K562 (cell line): ENCODE data around the gene RNF151. TPM values are rescaled to one million over a fixed set of nuclear protein-coding genes. Genes with fewer than 3 reads are reported as not detected.

Experiments used
- COPS2 ChIP-seq: fragments of 450-650 bp; conservative IDR thresholded peaks from 2 replicates; pipeline ENCODE4 v1.6.1; 2016; ENCODE audit warnings: mild to moderate bottlenecking, moderate library complexity
- ETS2 ChIP-seq: IDR thresholded peaks from 2 replicates; pipeline ENCODE4 v1.6.1; 2016; ENCODE audit warnings: borderline replicate concordance, missing genetic modification characterization, mild to moderate bottlenecking, moderate library complexity, missing compliant biosample characterization; ENCODE audit not compliant: poor library complexity, severe bottlenecking
- FOXA3 ChIP-seq, 2 experiments: fragments of 450-650 bp in 1 of 2; sonication (generic) in 1 of 2; formaldehyde crosslinking; IDR thresholded peaks in 1 of 2; conservative IDR thresholded peaks in 1 of 2; 2 replicates each; pipeline versions ENCODE4 v1.4.0 to v1.8.0; 2020 to 2022; ENCODE audit warnings: mild to moderate bottlenecking in 2 of 2, missing genetic modification reagents in 1 of 2
- FOXJ3 ChIP-seq: sonication (generic); formaldehyde crosslinking; IDR thresholded peaks from 2 replicates; pipeline ENCODE4 v1.4.0; 2020; ENCODE audit warnings: mild to moderate bottlenecking, missing genetic modification reagents
- JUN ChIP-seq, 2 experiments: sonication (generic) in 1 of 2; formaldehyde crosslinking in 1 of 2; IDR thresholded peaks; 2 replicates each; pipeline versions ENCODE4 v1.6.1 to v1.8.0; 2012 to 2022; ENCODE audit warnings: borderline replicate concordance in 2 of 2, mild to moderate bottlenecking in 2 of 2, improper control_type of control experiment in 1 of 2, low read depth in 1 of 2, low read length in 1 of 2, missing genetic modification reagents in 1 of 2
- KAT7 ChIP-seq: sonication (generic); formaldehyde crosslinking; IDR thresholded peaks from 2 replicates; pipeline ENCODE4 v1.8.0; 2022; ENCODE audit warnings: missing genetic modification reagents, mild to moderate bottlenecking, borderline replicate concordance
- NR1H2 ChIP-seq: sonication (generic); formaldehyde crosslinking; IDR thresholded peaks from 2 replicates; pipeline ENCODE4 v1.4.0; 2020; ENCODE audit warnings: mild to moderate bottlenecking, missing genetic modification reagents
- RB1 ChIP-seq: fragments of 450-650 bp; IDR thresholded peaks from 2 replicates; pipeline ENCODE4 v1.6.1; 2017; ENCODE audit warnings: low read depth, mild to moderate bottlenecking
- RFX5 ChIP-seq: IDR thresholded peaks from 2 replicates; pipeline ENCODE4 v1.6.1; 2011; ENCODE audit warnings: low read depth, mild to moderate bottlenecking, improper control_type of control experiment, low read length
- STAT5B ChIP-seq: fragments of 250-450 bp; sonication (Bioruptor Pico); IDR thresholded peaks from 2 replicates; pipeline ENCODE4 v1.8.0; 2021; ENCODE audit warnings: mild to moderate bottlenecking, inconsistent platforms
- TAF7 ChIP-seq: fragments of 450-650 bp; IDR thresholded peaks from 2 replicates; pipeline ENCODE4 v1.6.1; 2016; ENCODE audit warnings: missing genetic modification characterization, missing compliant biosample characterization
- TCF7L2 ChIP-seq: fragments of 150-350 bp; IDR thresholded peaks from 2 replicates; pipeline ENCODE4 v1.6.1; 2016; ENCODE audit warnings: low read depth, mild to moderate bottlenecking, low read length, moderate library complexity
- TOE1 ChIP-seq, 2 experiments: fragments of 450-650 bp in 1 of 2; sonication (generic) in 1 of 2; formaldehyde crosslinking in 1 of 2; IDR thresholded peaks; 2 replicates each; pipeline versions ENCODE4 v1.7.1 to v1.8.0; 2016 to 2022; ENCODE audit warnings: borderline replicate concordance in 2 of 2, mild to moderate bottlenecking in 2 of 2, antibody characterized with exemption in 1 of 2, inconsistent platforms in 1 of 2, low read depth in 1 of 2, missing genetic modification reagents in 1 of 2, moderate library complexity in 1 of 2
- ZBTB1 ChIP-seq: sonication (generic); formaldehyde crosslinking; IDR thresholded peaks from 2 replicates; pipeline ENCODE4 v1.8.1; 2023; ENCODE audit warnings: missing genetic modification reagents, low read depth, mild to moderate bottlenecking, borderline replicate concordance
- ZFP36 ChIP-seq: fragments of 150-350 bp; IDR thresholded peaks from 2 replicates; pipeline ENCODE4 v1.6.1; 2018; ENCODE audit warnings: low read length, low read depth; ENCODE audit not compliant: partially characterized antibody
- ZNF140 ChIP-seq: fragments of 250-450 bp; sonication (Bioruptor Pico); IDR thresholded peaks from 2 replicates; pipeline ENCODE4 v1.8.0; 2021; ENCODE audit warnings: moderate library complexity, mild to moderate bottlenecking, inconsistent platforms
- ZZZ3 ChIP-seq: fragments of 450-650 bp; IDR thresholded peaks from 2 replicates; pipeline ENCODE4 v1.6.1; 2016; ENCODE audit warnings: antibody characterized with exemption, mild to moderate bottlenecking, moderate library complexity
- polyA plus RNA-seq, 8 experiments: library from polyadenylated mRNA; depleted of rRNA in 4 of 8; stranded (reverse) in 5 of 8; unstranded in 3 of 8; fragments of >200 nt; fragmentation: Nextera tagmentation in 2 of 8; fragmentation: Illumina TruSeq in 1 of 8; extraction: Ambion mirVana in 2 of 8; extraction: Trizol in 1 of 8; gene quantifications; 2 replicates each; pipeline versions ENCODE4 v1.2.1 to v1.2.3, GENCODE V29; 2011 to 2014; ENCODE audit warnings: inconsistent platforms in 1 of 8, missing spikeins in 1 of 8
- total RNA-seq, 7 experiments: library from RNA; depleted of rRNA in 6 of 7; stranded (reverse); fragments of >200 nt in 6 of 7; fragmentation: Illumina TruSeq in 2 of 7; extraction: Trizol in 2 of 7; gene quantifications; 2 replicates each; pipeline versions ENCODE4 v1.2.1 to v1.2.3, GENCODE V29; 2011 to 2021; ENCODE audit warnings: low replicate concordance in 1 of 7
- TF ChIP-seq, protein P1 (sequence below): sonication (generic); formaldehyde crosslinking; IDR thresholded peaks from 2 replicates; pipeline ENCODE4 v1.8.0; 2022; ENCODE audit warnings: mild to moderate bottlenecking, missing genetic modification reagents
- TF ChIP-seq, protein P2 (sequence below): IDR thresholded peaks from 2 replicates; pipeline ENCODE4 v1.6.1; 2011; ENCODE audit warnings: borderline replicate concordance, low read depth, mild to moderate bottlenecking, moderate library complexity, low read length; ENCODE audit not compliant: insufficient read depth, poor library complexity, severe bottlenecking
- TF ChIP-seq, protein P3 (sequence below): fragments of 250-450 bp; sonication (Bioruptor Pico); IDR thresholded peaks from 2 replicates; pipeline ENCODE4 v1.5.0; 2021; ENCODE audit warnings: mild to moderate bottlenecking, moderate library complexity

The RNF151 gene
- total and polyA plus RNA-seq, 9 of the 15 experiments (the other 6 are each of a cell fraction or from before 2014, with no cell fraction given), result not detected

DNA sequence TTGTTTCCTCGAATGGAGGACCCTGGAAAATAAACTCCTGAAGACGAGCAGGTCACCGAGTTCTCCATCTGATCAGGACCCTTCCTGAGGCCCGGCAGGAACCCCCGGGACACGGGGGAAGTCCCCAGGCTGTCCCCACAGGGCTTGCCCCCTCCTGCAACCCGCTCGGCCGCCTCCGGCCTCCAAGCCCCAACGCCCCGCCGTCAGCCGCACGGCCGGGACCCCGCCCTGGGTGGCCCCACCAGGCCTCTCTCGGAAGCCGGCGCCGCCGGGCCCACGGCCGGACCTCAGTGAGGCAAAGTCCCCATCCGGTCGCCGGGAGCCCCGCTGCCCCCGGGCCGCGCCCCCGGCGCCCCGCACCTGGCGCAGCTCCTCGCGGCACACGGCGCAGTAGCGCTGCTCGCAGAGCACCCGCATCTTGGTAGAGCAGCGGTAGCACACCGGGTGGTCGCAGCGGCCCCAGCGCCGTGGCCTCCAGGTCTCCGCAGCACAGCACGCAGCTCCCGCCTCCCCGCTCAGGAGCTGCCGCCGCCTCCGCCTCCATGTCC lies 42.6 kb downstream of the RNF151 start (continued):
- TF ChIP-seq ZFP36, result no peak
- TF ChIP-seq, protein P1, sequence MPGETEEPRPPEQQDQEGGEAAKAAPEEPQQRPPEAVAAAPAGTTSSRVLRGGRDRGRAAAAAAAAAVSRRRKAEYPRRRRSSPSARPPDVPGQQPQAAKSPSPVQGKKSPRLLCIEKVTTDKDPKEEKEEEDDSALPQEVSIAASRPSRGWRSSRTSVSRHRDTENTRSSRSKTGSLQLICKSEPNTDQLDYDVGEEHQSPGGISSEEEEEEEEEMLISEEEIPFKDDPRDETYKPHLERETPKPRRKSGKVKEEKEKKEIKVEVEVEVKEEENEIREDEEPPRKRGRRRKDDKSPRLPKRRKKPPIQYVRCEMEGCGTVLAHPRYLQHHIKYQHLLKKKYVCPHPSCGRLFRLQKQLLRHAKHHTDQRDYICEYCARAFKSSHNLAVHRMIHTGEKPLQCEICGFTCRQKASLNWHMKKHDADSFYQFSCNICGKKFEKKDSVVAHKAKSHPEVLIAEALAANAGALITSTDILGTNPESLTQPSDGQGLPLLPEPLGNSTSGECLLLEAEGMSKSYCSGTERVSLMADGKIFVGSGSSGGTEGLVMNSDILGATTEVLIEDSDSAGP (CRISPR knock-in tag), result no peak
- TF ChIP-seq ZZZ3, result no peak
- no peak for TF ChIP-seq JUN (IDR thresholded peaks at IDR 0.05; ENCODE audit: borderline replicate concordance, low read depth, low read length)
- no peak for TF ChIP-seq JUN (CRISPR knock-in tag; IDR thresholded peaks at IDR 0.05; ENCODE audit: borderline replicate concordance)
- no peak for TF ChIP-seq FOXJ3
- no peak for TF ChIP-seq TOE1 (IDR thresholded peaks at IDR 0.05; ENCODE audit: borderline replicate concordance)
- TF ChIP-seq TOE1 (CRISPR knock-in tag; IDR thresholded peaks at IDR 0.05; ENCODE audit: borderline replicate concordance, low read depth), result no peak
- peak; percentile 9; the same call in 1 of the 2 replicates for TF ChIP-seq RB1
- TF ChIP-seq, protein P2, sequence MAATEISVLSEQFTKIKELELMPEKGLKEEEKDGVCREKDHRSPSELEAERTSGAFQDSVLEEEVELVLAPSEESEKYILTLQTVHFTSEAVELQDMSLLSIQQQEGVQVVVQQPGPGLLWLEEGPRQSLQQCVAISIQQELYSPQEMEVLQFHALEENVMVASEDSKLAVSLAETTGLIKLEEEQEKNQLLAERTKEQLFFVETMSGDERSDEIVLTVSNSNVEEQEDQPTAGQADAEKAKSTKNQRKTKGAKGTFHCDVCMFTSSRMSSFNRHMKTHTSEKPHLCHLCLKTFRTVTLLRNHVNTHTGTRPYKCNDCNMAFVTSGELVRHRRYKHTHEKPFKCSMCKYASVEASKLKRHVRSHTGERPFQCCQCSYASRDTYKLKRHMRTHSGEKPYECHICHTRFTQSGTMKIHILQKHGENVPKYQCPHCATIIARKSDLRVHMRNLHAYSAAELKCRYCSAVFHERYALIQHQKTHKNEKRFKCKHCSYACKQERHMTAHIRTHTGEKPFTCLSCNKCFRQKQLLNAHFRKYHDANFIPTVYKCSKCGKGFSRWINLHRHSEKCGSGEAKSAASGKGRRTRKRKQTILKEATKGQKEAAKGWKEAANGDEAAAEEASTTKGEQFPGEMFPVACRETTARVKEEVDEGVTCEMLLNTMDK, result no peak
- no peak for TF ChIP-seq COPS2
- TF ChIP-seq FOXA3 (CRISPR knock-in tag; conservative IDR thresholded peaks at IDR 0.05 in 1 of 2, IDR thresholded peaks at IDR 0.05 in 1 of 2), result no peak
- TF ChIP-seq STAT5B (CRISPR knock-in tag), result no peak
- TF ChIP-seq, protein P3, sequence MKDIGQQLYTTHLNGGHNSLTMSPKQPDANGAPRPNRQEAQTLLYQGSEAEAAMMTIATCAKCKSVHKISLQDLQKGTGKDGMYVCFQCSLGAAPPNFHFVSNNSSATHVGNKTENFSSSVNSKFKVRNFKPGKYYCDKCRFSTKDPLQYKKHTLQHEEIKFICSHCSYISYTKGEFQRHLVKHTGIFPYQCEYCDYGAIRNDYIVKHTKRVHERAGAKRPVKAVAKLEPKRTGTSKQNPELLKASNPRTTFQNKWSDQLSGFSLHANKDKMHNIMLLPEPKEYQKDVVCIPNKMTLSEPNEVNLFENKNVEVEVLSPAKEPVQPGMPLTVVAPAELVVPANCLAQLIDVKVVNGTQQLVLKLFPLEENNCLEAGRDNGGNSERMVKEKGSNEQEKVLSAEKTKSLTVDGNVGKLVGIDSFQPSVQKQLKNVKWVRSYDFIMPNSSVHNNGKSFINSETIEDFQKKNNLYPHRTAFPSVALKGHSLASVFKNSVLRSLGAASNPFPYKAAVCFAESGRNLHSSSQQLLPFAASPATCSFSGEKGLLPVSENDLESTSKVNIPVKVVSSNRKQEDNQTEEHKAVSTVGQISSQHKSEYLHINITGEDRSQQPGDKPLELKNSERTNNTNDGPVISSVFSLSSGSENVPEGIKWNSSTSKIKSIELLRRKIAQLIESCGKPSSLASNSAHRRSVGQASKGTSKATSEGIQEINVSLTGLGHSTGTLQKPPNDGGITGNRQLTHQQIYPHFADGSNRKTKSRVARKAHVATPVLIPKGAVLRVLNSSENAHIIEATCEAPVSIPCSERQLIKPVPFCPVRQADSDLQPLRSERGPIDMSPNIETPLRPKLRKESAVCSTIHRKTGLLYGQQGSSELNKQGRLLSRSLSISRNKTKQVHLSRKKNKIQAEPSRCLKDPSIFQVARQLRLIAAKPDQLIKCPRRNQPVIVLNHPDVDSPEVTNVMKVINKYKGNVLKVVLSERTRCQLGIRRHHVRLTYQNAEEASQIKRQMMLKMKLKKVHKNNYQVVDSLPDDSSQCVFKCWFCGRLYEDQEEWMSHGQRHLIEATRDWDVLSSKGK (CRISPR knock-in tag), result no peak
- TF ChIP-seq ZNF140 (CRISPR knock-in tag), result no peak
- 0 out of 2 replicates have a peak, but pooled peaks have one; percentile 34 for TF ChIP-seq KAT7 (CRISPR knock-in tag)
- TF ChIP-seq RFX5, result no peak
- no peak for TF ChIP-seq ZBTB1 (CRISPR knock-in tag)
- no peak for TF ChIP-seq NR1H2 (CRISPR knock-in tag)
- no peak for TF ChIP-seq TAF7 (tag)
- no peak for TF ChIP-seq TCF7L2
- no peak for TF ChIP-seq ETS2 (tag)
